HG03175 (cell line): ENCODE results near the gene OR1A2.
"Not testable (repeated sequence)": the region's sequence is repeated elsewhere in the genome, so short reads cannot be mapped to it uniquely, and the experiment has no call there.

Experiments
- ATAC-seq: cut with Tn5 transposase; IDR thresholded peaks from one replicate; pipeline ENCODE4 v1.9.1; 2021; ENCODE audit warnings: mild to moderate bottlenecking, moderate library complexity; ENCODE audit not compliant: unreplicated experiment

The OR1A2 gene

GRCh38 chr17:3197219-3197618 is at the start of gene OR1A2:
TSS of gene OR1A2 (plus strand) at chr17:3197519. CDS start at chr17:3197519, 0 bp downstream.
- ATAC-seq, result no peak

- no peak for ATAC-seq
Measured at GRCh38 chr17:3157218-3157617, 40.1 kb upstream of the OR1A2 start.

- ATAC-seq, result no peak
Measured at GRCh38 chr17:3167574-3167973, 29.7 kb upstream of the OR1A2 start.

- no peak for ATAC-seq
Measured at GRCh38 chr17:3189961-3190360, 7.4 kb upstream of the OR1A2 start.

- ATAC-seq, result no peak
Measured at GRCh38 chr17:3207367-3207766, 10.0 kb downstream of the OR1A2 start, which contains the start of gene OR1A1. TSS of gene OR1A1 (plus strand) at chr17:3207667. CDS start at chr17:3215621, 7,954 bp downstream.

GRCh38 chr17:3208484-3208883 is 11.2 kb downstream of the OR1A2 start:
- no peak for ATAC-seq

GRCh38 chr17:3213001-3213400 is 15.7 kb downstream of the OR1A2 start:
- ATAC-seq, result no peak

- ATAC-seq, result no peak
Measured at GRCh38 chr17:3213587-3213986, 16.3 kb downstream of the OR1A2 start.

GRCh38 chr17:3219978-3220377 is 22.7 kb downstream of the OR1A2 start:
- ATAC-seq, result not testable (repeated sequence)

GRCh38 chr17:3221850-3222249 is 24.5 kb downstream of the OR1A2 start:
- no peak for ATAC-seq

- no peak for ATAC-seq
Measured at GRCh38 chr17:3222505-3222904, 25.2 kb downstream of the OR1A2 start.

- not testable (repeated sequence) for ATAC-seq
Measured at GRCh38 chr17:3224721-3225352, 27.5 kb downstream of the OR1A2 start.

GRCh38 chr17:3232300-3232699 is 35.0 kb downstream of the OR1A2 start:
- not testable (repeated sequence) for ATAC-seq

GRCh38 chr17:3238685-3239084 is 41.4 kb downstream of the OR1A2 start:
- ATAC-seq, result not testable (repeated sequence)

- ATAC-seq, result not testable (repeated sequence)
Measured at GRCh38 chr17:3241044-3241443, 43.7 kb downstream of the OR1A2 start.

- ATAC-seq, result not testable (repeated sequence)
Measured at GRCh38 chr17:3244841-3245240, 47.5 kb downstream of the OR1A2 start.
